ENCODE data around the gene RHEBL1.

The RHEBL1 gene

DNA sequence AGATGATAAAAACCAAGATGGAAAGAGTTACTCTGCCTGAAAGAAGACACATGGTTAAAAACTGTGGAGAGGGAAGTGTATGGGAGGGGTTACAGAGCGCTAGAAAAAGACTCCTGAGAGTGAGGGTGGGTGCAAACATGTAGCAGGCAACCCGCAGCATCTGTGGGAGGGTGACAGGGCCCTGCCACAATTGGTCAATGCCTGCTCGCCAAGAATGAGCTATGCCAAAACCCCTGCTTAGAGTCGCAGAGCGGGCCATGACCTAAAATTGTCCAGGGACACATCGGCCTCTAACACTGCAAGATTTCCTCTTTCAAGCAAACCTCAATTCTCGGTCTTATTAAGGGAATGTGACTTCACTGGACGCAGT is 51.9 kb downstream of the RHEBL1 start:
- CTCF ChIA-PET = interaction anchor here (0.6 to 1.0 kb wide), 10 partner anchors 10 to 982 kb away, joined by 3 to 5 read pairs (median 3); no protein-coding TSS in a partner anchor
- POLR2A ChIA-PET = interaction anchor here (0.6 to 1.7 kb wide), 6 partner anchors 8 to 55 kb away, joined by 3 to 6 read pairs (median 4); partner anchors contain the start of gene RHEBL1
- TF ChIP-seq, protein P1, sequence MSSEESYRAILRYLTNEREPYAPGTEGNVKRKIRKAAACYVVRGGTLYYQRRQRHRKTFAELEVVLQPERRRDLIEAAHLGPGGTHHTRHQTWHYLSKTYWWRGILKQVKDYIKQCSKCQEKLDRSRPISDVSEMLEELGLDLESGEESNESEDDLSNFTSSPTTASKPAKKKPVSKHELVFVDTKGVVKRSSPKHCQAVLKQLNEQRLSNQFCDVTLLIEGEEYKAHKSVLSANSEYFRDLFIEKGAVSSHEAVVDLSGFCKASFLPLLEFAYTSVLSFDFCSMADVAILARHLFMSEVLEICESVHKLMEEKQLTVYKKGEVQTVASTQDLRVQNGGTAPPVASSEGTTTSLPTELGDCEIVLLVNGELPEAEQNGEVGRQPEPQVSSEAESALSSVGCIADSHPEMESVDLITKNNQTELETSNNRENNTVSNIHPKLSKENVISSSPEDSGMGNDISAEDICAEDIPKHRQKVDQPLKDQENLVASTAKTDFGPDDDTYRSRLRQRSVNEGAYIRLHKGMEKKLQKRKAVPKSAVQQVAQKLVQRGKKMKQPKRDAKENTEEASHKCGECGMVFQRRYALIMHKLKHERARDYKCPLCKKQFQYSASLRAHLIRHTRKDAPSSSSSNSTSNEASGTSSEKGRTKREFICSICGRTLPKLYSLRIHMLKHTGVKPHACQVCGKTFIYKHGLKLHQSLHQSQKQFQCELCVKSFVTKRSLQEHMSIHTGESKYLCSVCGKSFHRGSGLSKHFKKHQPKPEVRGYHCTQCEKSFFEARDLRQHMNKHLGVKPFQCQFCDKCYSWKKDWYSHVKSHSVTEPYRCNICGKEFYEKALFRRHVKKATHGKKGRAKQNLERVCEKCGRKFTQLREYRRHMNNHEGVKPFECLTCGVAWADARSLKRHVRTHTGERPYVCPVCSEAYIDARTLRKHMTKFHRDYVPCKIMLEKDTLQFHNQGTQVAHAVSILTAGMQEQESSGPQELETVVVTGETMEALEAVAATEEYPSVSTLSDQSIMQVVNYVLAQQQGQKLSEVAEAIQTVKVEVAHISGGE (tag by site-specific recombination; conservative IDR thresholded peaks at IDR 0.05; ENCODE audit: low read depth) = no peak
- no peak for TF ChIP-seq ZNF16 (tag by site-specific recombination; IDR thresholded peaks at IDR 0.05; ENCODE audit: low read depth)
- peak; percentile 36; the same call in 1 of the 2 replicates for TF ChIP-seq SP2 (tag by site-specific recombination; IDR thresholded peaks at IDR 0.05)
- TF ChIP-seq, protein P2, sequence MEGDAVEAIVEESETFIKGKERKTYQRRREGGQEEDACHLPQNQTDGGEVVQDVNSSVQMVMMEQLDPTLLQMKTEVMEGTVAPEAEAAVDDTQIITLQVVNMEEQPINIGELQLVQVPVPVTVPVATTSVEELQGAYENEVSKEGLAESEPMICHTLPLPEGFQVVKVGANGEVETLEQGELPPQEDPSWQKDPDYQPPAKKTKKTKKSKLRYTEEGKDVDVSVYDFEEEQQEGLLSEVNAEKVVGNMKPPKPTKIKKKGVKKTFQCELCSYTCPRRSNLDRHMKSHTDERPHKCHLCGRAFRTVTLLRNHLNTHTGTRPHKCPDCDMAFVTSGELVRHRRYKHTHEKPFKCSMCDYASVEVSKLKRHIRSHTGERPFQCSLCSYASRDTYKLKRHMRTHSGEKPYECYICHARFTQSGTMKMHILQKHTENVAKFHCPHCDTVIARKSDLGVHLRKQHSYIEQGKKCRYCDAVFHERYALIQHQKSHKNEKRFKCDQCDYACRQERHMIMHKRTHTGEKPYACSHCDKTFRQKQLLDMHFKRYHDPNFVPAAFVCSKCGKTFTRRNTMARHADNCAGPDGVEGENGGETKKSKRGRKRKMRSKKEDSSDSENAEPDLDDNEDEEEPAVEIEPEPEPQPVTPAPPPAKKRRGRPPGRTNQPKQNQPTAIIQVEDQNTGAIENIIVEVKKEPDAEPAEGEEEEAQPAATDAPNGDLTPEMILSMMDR (tag by site-specific recombination; IDR thresholded peaks at IDR 0.05) = no peak
- TF ChIP-seq ZNF324 (tag by site-specific recombination; IDR thresholded peaks at IDR 0.05) = no peak
- TF ChIP-seq TRIM28 (IDR thresholded peaks at IDR 0.05; ENCODE audit: borderline replicate concordance, low read length) = no peak
- TF ChIP-seq ZNF529 (tag by site-specific recombination; IDR thresholded peaks at IDR 0.05; ENCODE audit: insufficient replicate concordance) = no peak
- no peak for TF ChIP-seq ZNF121 (tag by site-specific recombination; IDR thresholded peaks at IDR 0.05)
- no peak for TF ChIP-seq ZFP3 (tag by site-specific recombination; IDR thresholded peaks at IDR 0.05; ENCODE audit: low read depth)
- TF ChIP-seq, protein P3, sequence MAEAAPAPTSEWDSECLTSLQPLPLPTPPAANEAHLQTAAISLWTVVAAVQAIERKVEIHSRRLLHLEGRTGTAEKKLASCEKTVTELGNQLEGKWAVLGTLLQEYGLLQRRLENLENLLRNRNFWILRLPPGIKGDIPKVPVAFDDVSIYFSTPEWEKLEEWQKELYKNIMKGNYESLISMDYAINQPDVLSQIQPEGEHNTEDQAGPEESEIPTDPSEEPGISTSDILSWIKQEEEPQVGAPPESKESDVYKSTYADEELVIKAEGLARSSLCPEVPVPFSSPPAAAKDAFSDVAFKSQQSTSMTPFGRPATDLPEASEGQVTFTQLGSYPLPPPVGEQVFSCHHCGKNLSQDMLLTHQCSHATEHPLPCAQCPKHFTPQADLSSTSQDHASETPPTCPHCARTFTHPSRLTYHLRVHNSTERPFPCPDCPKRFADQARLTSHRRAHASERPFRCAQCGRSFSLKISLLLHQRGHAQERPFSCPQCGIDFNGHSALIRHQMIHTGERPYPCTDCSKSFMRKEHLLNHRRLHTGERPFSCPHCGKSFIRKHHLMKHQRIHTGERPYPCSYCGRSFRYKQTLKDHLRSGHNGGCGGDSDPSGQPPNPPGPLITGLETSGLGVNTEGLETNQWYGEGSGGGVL (tag by site-specific recombination; IDR thresholded peaks at IDR 0.05) = peak; percentile 52; the same call in 1 of the 2 replicates
- TF ChIP-seq, protein P4, sequence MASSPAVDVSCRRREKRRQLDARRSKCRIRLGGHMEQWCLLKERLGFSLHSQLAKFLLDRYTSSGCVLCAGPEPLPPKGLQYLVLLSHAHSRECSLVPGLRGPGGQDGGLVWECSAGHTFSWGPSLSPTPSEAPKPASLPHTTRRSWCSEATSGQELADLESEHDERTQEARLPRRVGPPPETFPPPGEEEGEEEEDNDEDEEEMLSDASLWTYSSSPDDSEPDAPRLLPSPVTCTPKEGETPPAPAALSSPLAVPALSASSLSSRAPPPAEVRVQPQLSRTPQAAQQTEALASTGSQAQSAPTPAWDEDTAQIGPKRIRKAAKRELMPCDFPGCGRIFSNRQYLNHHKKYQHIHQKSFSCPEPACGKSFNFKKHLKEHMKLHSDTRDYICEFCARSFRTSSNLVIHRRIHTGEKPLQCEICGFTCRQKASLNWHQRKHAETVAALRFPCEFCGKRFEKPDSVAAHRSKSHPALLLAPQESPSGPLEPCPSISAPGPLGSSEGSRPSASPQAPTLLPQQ (tag by site-specific recombination; IDR thresholded peaks at IDR 0.05) = no peak
- no peak for TF ChIP-seq ZNF596 (tag by site-specific recombination; IDR thresholded peaks at IDR 0.05)
- TF ChIP-seq, protein P5, sequence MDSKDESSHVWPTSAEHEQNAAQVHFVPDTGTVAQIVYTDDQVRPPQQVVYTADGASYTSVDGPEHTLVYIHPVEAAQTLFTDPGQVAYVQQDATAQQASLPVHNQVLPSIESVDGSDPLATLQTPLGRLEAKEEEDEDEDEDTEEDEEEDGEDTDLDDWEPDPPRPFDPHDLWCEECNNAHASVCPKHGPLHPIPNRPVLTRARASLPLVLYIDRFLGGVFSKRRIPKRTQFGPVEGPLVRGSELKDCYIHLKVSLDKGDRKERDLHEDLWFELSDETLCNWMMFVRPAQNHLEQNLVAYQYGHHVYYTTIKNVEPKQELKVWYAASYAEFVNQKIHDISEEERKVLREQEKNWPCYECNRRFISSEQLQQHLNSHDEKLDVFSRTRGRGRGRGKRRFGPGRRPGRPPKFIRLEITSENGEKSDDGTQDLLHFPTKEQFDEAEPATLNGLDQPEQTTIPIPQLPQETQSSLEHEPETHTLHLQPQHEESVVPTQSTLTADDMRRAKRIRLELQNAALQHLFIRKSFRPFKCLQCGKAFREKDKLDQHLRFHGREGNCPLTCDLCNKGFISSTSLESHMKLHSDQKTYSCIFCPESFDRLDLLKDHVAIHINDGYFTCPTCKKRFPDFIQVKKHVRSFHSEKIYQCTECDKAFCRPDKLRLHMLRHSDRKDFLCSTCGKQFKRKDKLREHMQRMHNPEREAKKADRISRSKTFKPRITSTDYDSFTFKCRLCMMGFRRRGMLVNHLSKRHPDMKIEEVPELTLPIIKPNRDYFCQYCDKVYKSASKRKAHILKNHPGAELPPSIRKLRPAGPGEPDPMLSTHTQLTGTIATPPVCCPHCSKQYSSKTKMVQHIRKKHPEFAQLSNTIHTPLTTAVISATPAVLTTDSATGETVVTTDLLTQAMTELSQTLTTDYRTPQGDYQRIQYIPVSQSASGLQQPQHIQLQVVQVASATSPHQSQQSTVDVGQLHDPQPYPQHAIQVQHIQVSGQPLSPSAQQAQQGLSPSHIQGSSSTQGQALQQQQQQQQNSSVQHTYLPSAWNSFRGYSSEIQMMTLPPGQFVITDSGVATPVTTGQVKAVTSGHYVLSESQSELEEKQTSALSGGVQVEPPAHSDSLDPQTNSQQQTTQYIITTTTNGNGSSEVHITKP (tag by site-specific recombination; IDR thresholded peaks at IDR 0.05) = peak; percentile 30; the same call in 1 of the 2 replicates
- TF ChIP-seq, protein P6, sequence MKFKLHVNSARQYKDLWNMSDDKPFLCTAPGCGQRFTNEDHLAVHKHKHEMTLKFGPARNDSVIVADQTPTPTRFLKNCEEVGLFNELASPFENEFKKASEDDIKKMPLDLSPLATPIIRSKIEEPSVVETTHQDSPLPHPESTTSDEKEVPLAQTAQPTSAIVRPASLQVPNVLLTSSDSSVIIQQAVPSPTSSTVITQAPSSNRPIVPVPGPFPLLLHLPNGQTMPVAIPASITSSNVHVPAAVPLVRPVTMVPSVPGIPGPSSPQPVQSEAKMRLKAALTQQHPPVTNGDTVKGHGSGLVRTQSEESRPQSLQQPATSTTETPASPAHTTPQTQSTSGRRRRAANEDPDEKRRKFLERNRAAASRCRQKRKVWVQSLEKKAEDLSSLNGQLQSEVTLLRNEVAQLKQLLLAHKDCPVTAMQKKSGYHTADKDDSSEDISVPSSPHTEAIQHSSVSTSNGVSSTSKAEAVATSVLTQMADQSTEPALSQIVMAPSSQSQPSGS (tag by site-specific recombination; IDR thresholded peaks at IDR 0.05; ENCODE audit: low read depth) = no peak
- TF ChIP-seq ZNF37A (tag by site-specific recombination; IDR thresholded peaks at IDR 0.05) = no peak
- TF ChIP-seq ZNF239 (tag by site-specific recombination; IDR thresholded peaks at IDR 0.05) = no peak
- no peak for TF ChIP-seq ZNF24 (tag by site-specific recombination; IDR thresholded peaks at IDR 0.05)
- TF ChIP-seq, protein P7, sequence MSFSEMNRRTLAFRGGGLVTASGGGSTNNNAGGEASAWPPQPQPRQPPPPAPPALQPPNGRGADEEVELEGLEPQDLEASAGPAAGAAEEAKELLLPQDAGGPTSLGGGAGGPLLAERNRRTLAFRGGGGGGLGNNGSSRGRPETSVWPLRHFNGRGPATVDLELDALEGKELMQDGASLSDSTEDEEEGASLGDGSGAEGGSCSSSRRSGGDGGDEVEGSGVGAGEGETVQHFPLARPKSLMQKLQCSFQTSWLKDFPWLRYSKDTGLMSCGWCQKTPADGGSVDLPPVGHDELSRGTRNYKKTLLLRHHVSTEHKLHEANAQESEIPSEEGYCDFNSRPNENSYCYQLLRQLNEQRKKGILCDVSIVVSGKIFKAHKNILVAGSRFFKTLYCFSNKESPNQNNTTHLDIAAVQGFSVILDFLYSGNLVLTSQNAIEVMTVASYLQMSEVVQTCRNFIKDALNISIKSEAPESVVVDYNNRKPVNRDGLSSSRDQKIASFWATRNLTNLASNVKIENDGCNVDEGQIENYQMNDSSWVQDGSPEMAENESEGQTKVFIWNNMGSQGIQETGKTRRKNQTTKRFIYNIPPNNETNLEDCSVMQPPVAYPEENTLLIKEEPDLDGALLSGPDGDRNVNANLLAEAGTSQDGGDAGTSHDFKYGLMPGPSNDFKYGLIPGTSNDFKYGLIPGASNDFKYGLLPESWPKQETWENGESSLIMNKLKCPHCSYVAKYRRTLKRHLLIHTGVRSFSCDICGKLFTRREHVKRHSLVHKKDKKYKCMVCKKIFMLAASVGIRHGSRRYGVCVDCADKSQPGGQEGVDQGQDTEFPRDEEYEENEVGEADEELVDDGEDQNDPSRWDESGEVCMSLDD (tag by site-specific recombination; IDR thresholded peaks at IDR 0.05) = no peak
- TF ChIP-seq ZNF514 (tag by site-specific recombination; IDR thresholded peaks at IDR 0.05) = no peak
- TF ChIP-seq TCF7L2 (IDR thresholded peaks at IDR 0.05; ENCODE audit: borderline replicate concordance, low read depth, low read length) = no peak
- TF ChIP-seq ZNF621 (tag by site-specific recombination; IDR thresholded peaks at IDR 0.05) = no peak

More for the DNA sequence above, 51.9 kb downstream of the RHEBL1 start:
- H3K36me3 ChIP-seq (ENCODE audit: control insufficient read depth in 2 of 2, insufficient read depth in 1 of 2, low read length in 2 of 2) = peaks cover 8 to 24% of the 10 kb centered on the region in 2 experiments; a peak in 2 of 3 replicates
- peak overlapping the region; percentile 95 for H3K4me3 ChIP-seq (ENCODE audit: low read depth, low read length)
- no peaks in the 10 kb centered on the region for H3K9me3 ChIP-seq (ENCODE audit: control insufficient read depth, insufficient read depth, low read depth, low read length)
- H3K4me1 ChIP-seq (ENCODE audit: control insufficient read depth, insufficient read depth, low read length) = no peaks in the 10 kb centered on the region; the same call in 1 of the 2 replicates
- peak overlapping the region; percentile 84 for H3K27ac ChIP-seq (ENCODE audit: extremely low read depth, low read depth, low read length)
